AML-193 (cell line): ENCODE results near the gene SULF2.
"Not testable (repeated sequence)": the region's sequence is repeated elsewhere in the genome, so short reads cannot be mapped to it uniquely, and the experiment has no call there.

Experiments
- DNase-seq, 2 experiments: peaks; one replicate each; lab custom pipeline; 2025; lab: John Stamatoyannopoulos, UW

SULF2 gene

GRCh38 chr20:47785311-47785853, at the start of gene SULF2:
Gene SULF2, minus strand, starts transcription at chr20:47785481. Its CDS starts 28,118 bp downstream, at chr20:47757363.
- no peak for DNase-seq

DNA sequence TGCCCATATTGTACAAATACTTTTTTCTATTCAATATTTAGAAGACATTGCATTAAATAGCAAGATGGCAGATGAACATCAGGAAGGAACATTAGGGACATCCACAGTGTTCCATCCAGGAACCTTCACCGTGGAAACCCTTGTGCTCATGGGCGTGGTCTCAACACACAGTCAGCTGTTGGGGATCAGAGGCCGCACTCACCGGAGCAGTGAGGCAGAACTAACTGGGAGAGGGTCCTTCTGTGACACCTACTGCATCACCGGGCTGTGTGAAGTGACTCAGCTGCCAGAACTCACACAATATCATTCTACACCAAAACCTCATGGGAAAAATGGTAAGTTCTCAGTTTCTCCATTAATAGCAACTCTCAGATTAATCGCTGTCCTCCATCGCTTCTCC, 46.4 kb upstream of the SULF2 start:
- not testable (repeated sequence) for DNase-seq

GRCh38 chr20:47826716-47827115, 41.4 kb upstream of the SULF2 start:
- not testable (repeated sequence) for DNase-seq

DNA sequence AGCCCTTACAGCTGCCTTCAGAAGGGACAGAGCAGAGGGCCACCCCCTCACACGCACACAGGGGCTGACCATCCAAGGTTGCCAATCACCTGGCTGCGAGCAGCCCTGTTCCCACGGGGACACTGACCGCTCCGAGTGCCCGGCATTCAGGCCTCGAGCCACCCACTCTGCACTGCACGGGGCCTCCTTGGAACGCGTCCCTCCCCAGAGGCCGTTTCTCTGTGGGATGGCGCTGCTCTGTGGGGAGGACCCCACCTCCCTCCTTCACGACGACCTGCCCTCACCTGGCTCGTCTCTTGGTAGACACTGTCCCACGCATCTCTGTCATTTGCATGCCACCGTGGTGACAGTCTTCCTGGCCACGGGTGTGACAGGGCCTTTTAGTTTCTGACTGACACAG, 40.7 kb upstream of the SULF2 start:
- DNase-seq: not testable (repeated sequence)

DNA sequence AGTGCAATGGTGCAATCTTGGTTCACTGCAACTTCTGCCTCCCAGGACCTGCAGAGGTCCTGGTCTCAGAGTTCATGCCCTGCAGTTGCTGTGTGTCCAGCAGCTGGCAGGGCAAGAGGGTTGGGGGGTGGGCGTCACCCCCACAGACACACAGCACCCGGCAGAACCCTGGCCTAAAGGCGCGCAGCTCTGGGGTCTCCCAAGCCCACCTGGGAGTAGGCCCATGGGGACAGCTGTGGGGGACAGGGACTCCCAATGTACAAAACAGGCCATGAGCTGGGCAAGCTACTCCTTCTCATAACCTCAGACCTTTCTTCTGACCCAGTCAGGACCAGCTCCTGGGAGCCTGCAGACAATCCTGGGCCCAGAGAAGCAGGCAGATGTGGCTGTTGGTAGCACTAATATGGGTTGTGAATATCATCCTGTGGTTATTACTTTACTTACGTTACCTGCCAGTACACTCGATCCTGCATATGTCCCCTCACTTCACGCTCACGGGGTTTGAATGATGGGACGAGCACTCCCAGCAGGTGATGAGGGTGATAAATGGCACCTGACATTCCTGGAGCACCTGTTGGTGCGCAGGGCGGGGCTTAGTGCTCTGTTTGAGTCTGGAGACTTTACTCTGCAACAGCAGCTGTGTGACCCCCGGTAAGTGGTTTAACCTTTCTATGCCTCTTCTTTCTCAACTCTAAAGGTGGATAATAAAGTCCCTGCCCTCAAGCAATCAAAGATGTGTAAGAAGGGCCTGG, 39.9 kb upstream of the SULF2 start:
- no peak for DNase-seq

- DNase-seq: not testable (repeated sequence)
Measured at GRCh38 chr20:47823941-47824340, 38.7 kb upstream of the SULF2 start.

- DNase-seq: no peak
Measured at GRCh38 chr20:47821481-47822100, 36.3 kb upstream of the SULF2 start.

GRCh38 chr20:47818996-47819609, 33.8 kb upstream of the SULF2 start:
- no peak for DNase-seq

GRCh38 chr20:47818466-47818865, 33.2 kb upstream of the SULF2 start:
- no peak for DNase-seq

GRCh38 chr20:47818016-47818415, 32.7 kb upstream of the SULF2 start:
- no peak for DNase-seq

DNA sequence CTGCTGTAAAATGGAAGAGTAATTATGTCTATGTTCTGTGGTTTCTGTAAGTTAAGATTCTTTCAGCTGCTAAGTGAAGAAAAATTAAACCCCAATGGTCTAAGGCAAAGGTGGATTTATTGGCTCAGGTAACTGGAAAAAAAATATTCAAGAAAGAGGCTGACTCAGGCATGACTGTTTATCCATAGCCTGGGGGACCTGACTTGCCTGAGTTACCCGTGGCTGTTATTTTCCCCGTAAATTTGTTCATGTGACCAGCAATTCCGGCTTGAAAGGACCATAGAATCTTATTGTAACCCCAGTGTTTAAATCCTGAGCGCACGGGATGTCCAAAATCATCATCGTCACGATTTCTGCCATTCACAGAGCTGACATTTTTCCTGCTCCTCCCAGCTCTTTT, 32.3 kb upstream of the SULF2 start:
- DNase-seq: no peak

GRCh38 chr20:47816487-47817451, 31.5 kb upstream of the SULF2 start:
- DNase-seq: no peak

DNA sequence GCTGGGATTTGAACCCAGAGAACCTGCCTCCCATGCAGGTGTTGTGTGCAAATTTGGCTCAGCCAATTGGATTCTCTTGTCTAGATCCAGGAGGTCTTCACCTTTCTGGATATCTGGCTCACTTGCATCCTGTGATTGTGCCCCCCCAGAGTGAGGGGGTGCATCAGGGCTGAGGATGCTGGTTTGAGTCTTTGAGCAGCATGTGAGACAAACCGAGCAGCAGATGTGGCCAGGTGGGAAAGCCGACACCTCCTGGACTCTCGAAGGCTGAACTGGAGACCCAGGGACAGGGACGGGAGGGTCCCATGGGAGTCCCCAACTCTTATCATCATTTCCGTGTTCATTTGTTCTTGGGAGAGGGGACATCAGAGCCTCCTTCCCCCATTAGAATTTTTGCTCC, 30.6 kb upstream of the SULF2 start:
- no peak for DNase-seq

- no peak for DNase-seq
Measured at GRCh38 chr20:47815416-47815806, 30.1 kb upstream of the SULF2 start.

- DNase-seq: no peak
Measured at GRCh38 chr20:47814632-47815415, 29.5 kb upstream of the SULF2 start.

- DNase-seq: no peak
Measured at GRCh38 chr20:47810721-47811347, 25.6 kb upstream of the SULF2 start.

GRCh38 chr20:47810116-47810677, 24.9 kb upstream of the SULF2 start:
- DNase-seq: no peak

GRCh38 chr20:47809161-47809960, 24.1 kb upstream of the SULF2 start:
- DNase-seq: no peak

DNA sequence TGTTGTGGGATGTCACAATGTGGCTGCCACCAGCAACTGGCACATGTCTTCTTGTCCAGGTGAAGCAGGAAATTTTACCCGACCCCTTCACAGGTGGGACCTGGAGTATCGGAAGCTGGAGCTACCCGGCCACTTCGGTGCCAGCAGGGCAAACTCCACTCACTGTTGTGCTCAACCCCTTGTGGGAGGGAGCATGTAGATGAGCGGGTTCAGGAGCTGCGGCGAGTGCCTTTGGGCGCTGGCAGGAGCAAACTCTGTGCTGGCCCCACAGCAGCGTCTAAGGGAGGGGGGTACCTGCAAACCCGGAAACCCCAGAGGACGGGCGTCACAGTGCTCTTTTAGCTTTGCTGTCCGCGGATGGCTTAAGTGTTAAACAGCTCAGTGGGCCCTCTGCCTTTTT, 20.7 kb upstream of the SULF2 start:
- no peak for DNase-seq
